Prostate gland (tissue), 2 donors: Measurements from ENCODE around the gene FKBP7. TPM values are rescaled to one million over a fixed set of nuclear protein-coding genes. Genes with fewer than 3 reads are reported as not detected.

Experiments used
- DNase-seq: peaks from one replicate; pipeline ENCODE4 v3.0.0-alpha.2; 2019; ENCODE audit warnings: low spot score
- H3K27ac ChIP-seq, 2 donors: fragments of 200-600 bp; sonication (generic); 2 replicates each; pipeline ENCODE4 v1.5.1; 2017 to 2019
- H3K27me3 ChIP-seq: fragments of 200-600 bp; sonication (generic); replicated peaks from 2 replicates; pipeline ENCODE4 v1.5.1; 2019; ENCODE audit not compliant: insufficient read depth
- H3K36me3 ChIP-seq, 2 donors: fragments of 200-600 bp; sonication (generic); 1 replicate in 1 of 2; 2 replicates in 1 of 2; pipeline versions ENCODE4 v1.5.1 to v1.8.1; 2017 to 2019
- H3K4me1 ChIP-seq: fragments of 200-600 bp; sonication (generic); replicated peaks from 2 replicates; pipeline ENCODE4 v1.5.1; 2019
- H3K4me3 ChIP-seq, 2 donors: fragments of 200-600 bp; sonication (generic); 2 replicates each; pipeline ENCODE4 v1.5.1; 2017 to 2019
- H3K9me3 ChIP-seq: fragments of 200-600 bp; sonication (generic); 2 replicates; pipeline ENCODE4 v1.5.1; 2017
- CTCF ChIP-seq, 4 experiments: fragments of 200-600 bp in 2 of 4; fragments of 450-650 bp in 2 of 4; sonication (generic) in 2 of 4; IDR thresholded peaks; 1 replicate in 3 of 4; 2 replicates in 1 of 4; pipeline ENCODE4 v1.5.1; 2016 to 2019; ENCODE audit warnings: antibody characterized with exemption in 4 of 4, mild to moderate bottlenecking in 2 of 4, moderate library complexity in 2 of 4
- POLR2A ChIP-seq: fragments of 450-650 bp; IDR thresholded peaks from one replicate; pipeline ENCODE4 v1.6.1; 2016; ENCODE audit warnings: antibody characterized with exemption, mild to moderate bottlenecking
- POLR2AphosphoS5 ChIP-seq: sonication (generic); formaldehyde crosslinking; IDR thresholded peaks from one replicate; pipeline ENCODE4 v1.6.1; 2017; ENCODE audit warnings: antibody characterized with exemption
- whole genome bisulfite sequencing: methylation state at CpG from one replicate; pipeline ENCODE4 v1.1.5; 2018; 5-methylcytosine and 5-hydroxymethylcytosine counted together
- intact Hi-C: fragments of 100-400 bp; cut with DNase I; formaldehyde crosslinking; loops from one replicate; pipeline ENCODE4 v1.14.2; 2022
- total RNA-seq, 2 donors: library from RNA; depleted of rRNA; stranded (reverse); fragments of >200 nt; gene quantifications; one replicate each; pipeline ENCODE4 v1.1.0, GENCODE V29; 2016

The FKBP7 gene
- total RNA-seq, 2 donors from 2014 or later: 6.0 to 12.5 TPM

GRCh38 chr2:178449700-178450523, 28.5 kb downstream of the FKBP7 start:
- TF ChIP-seq CTCF (IDR thresholded peaks at IDR 0.05) (no peak), POLR2A (no peak), POLR2AphosphoS5 (no peak)

GRCh38 chr2:178448968-178449661, 29.3 kb downstream of the FKBP7 start:
- peaks cover 6% of the 10 kb centered on the region for H3K4me1 ChIP-seq
- H3K9me3 ChIP-seq: no peaks in the 10 kb centered on the region
- no peaks in the 10 kb centered on the region for H3K27me3 ChIP-seq
- TF ChIP-seq CTCF (IDR thresholded peaks at IDR 0.05): no peak
- no peak for TF ChIP-seq POLR2AphosphoS5
- TF ChIP-seq POLR2A: no peak
- peak overlapping the region; percentile 69 to 80 for H3K4me3 ChIP-seq
- no peak for DNase-seq
- peak overlapping the region in 1 of 2 donors; percentile 98 for H3K27ac ChIP-seq
- 73% methylated on average over 4 of the region's 4 CpGs for WGBS
- no peaks in the 10 kb centered on the region for H3K36me3 ChIP-seq
- intact Hi-C loops: no loop called here

More at GRCh38 chr2:178449700-178450523, 28.5 kb downstream of the FKBP7 start:
- Histone ChIP-seq H3K4me1 (peaks cover 6% of the 10 kb centered on the region), H3K27ac (peak overlapping the region; percentile 98), H3K4me3 (peak overlapping the region; percentile 69 to 80), H3K36me3 (no peaks in the 10 kb centered on the region), H3K9me3 (no peaks in the 10 kb centered on the region), H3K27me3 (no peaks in the 10 kb centered on the region)
- intact Hi-C loops: loop anchor here (2.0 kb wide), 1 partner anchor 29 kb away; the partner anchor contains the start of gene FKBP7
- 9% methylated on average over 18 of the region's 18 CpGs for WGBS
- DNase-seq: no peak

- Histone ChIP-seq H3K4me3 (no peak overlapping the region), H3K36me3 (no peaks in the 10 kb centered on the region), H3K9me3 (no peaks in the 10 kb centered on the region), H3K27me3 (no peaks in the 10 kb centered on the region), H3K4me1 (peaks cover 3% of the 10 kb centered on the region), H3K27ac (no peak overlapping the region)
- DNase-seq: no peak
- intact Hi-C loops: no loop called here
- TF ChIP-seq POLR2AphosphoS5: no peak
- no peak for TF ChIP-seq POLR2A
- no peak for TF ChIP-seq CTCF (IDR thresholded peaks at IDR 0.05)
- WGBS: 59% methylated on average over 2 of the region's 2 CpGs
These were observed 37.0 kb downstream of the FKBP7 start for GRCh38 chr2:178441426-178441825.

- TF ChIP-seq POLR2AphosphoS5 (no peak), CTCF (IDR thresholded peaks at IDR 0.05) (no peak), POLR2A (no peak)
- H3K27ac ChIP-seq: no peak overlapping the region
- no peak overlapping the region for H3K4me3 ChIP-seq
- no peaks in the 10 kb centered on the region for H3K36me3 ChIP-seq
- WGBS: 100% methylated on average over 2 of the region's 2 CpGs
- H3K27me3 ChIP-seq: no peaks in the 10 kb centered on the region
- H3K4me1 ChIP-seq: peaks cover 3% of the 10 kb centered on the region
- intact Hi-C loops: no loop called here
- DNase-seq: no peak
- no peaks in the 10 kb centered on the region for H3K9me3 ChIP-seq
These were observed 41.7 kb downstream of the FKBP7 start for GRCh38 chr2:178436662-178437061.
